ENCODE results near the gene UBASH3B. TPM values are rescaled to one million over a fixed set of nuclear protein-coding genes. Genes with fewer than 3 reads are reported as not detected.
A peak's percentile ranks its signal among the peaks of the same experiment; 100 is the strongest.

UBASH3B gene
- total RNA-seq, 4 donors from 2014 or later = 9.9 to 36.3 (median 24.3) TPM

GRCh38 chr11:122741613-122742300 is 86.2 kb downstream of the UBASH3B start:
- no peak for TF ChIP-seq CTCF (IDR thresholded peaks at IDR 0.05)
- ATAC-seq (ENCODE audit: low FRiP score) (peak; percentile 60), DNase-seq (ENCODE audit: low spot score) (no peak)

- no peak for TF ChIP-seq CTCF (IDR thresholded peaks at IDR 0.05)
- DNase-seq (ENCODE audit: low spot score) = no peak
- ATAC-seq (ENCODE audit: low FRiP score) = no peak
Measured at GRCh38 chr11:122742301-122743018, 86.9 kb downstream of the UBASH3B start.

- DNase-seq (ENCODE audit: low spot score) = no peak
- ATAC-seq (ENCODE audit: low FRiP score) = no peak
- no peak for TF ChIP-seq CTCF (IDR thresholded peaks at IDR 0.05)
Measured at GRCh38 chr11:122743097-122743741, 87.7 kb downstream of the UBASH3B start.

GRCh38 chr11:122743949-122744348 is 88.4 kb downstream of the UBASH3B start:
- ATAC-seq (ENCODE audit: low FRiP score) = no peak
- no peak for DNase-seq (ENCODE audit: low spot score)
- TF ChIP-seq CTCF (IDR thresholded peaks at IDR 0.05) = no peak

- DNase-seq (ENCODE audit: low spot score) = no peak
- TF ChIP-seq CTCF (IDR thresholded peaks at IDR 0.05) = no peak
- ATAC-seq (ENCODE audit: low FRiP score) = no peak
Measured at GRCh38 chr11:122744357-122744756, 88.8 kb downstream of the UBASH3B start.

- ATAC-seq (ENCODE audit: low FRiP score) (no peak), DNase-seq (ENCODE audit: low spot score) (no peak)
- TF ChIP-seq CTCF (IDR thresholded peaks at IDR 0.05) = no peak
Measured at GRCh38 chr11:122745111-122745510, 89.6 kb downstream of the UBASH3B start.

Measured in omental fat pad (tissue), 4 donors.